Measurements from ENCODE around the gene DTNB. TPM values are rescaled to one million over a fixed set of nuclear protein-coding genes. Genes with fewer than 3 reads are reported as not detected.

The DTNB gene
- polyA plus RNA-seq, 4 donors = 11.8 to 23.8 (median 19.2) TPM

- peak; percentile 56 to 77 (median 68) for DNase-seq (ENCODE audit: low read depth in 4 of 4, low spot score in 3 of 4)
Observed at GRCh38 chr2:25376750-25377621, 296.4 kb downstream of the DTNB start.

- DNase-seq (ENCODE audit: low read depth in 4 of 4, low spot score in 3 of 4) = no peak
Observed at GRCh38 chr2:25375989-25376545, 297.3 kb downstream of the DTNB start.

- DNase-seq (ENCODE audit: low read depth in 4 of 4, low spot score in 3 of 4) = no peak
Observed at GRCh38 chr2:25375371-25375988, 297.9 kb downstream of the DTNB start.

- no peak for DNase-seq (ENCODE audit: low read depth in 4 of 4, low spot score in 3 of 4)
Observed at GRCh38 chr2:25374827-25375226, 298.6 kb downstream of the DTNB start.

- DNase-seq (ENCODE audit: low read depth in 4 of 4, low spot score in 3 of 4) = no peak
Observed at GRCh38 chr2:25374411-25374810, 299.0 kb downstream of the DTNB start.

GRCh38 chr2:25373269-25373981, 300.0 kb downstream of the DTNB start:
- no peak for DNase-seq (ENCODE audit: low read depth in 4 of 4, low spot score in 3 of 4)

GRCh38 chr2:25372405-25373268, 300.7 kb downstream of the DTNB start:
- no peak for DNase-seq (ENCODE audit: low read depth in 4 of 4, low spot score in 3 of 4)

GRCh38 chr2:25371253-25372241, 301.8 kb downstream of the DTNB start:
- no peak for DNase-seq (ENCODE audit: low read depth in 4 of 4, low spot score in 3 of 4)

GRCh38 chr2:25369876-25370275, 303.5 kb downstream of the DTNB start:
- no peak for DNase-seq (ENCODE audit: low read depth in 4 of 4, low spot score in 3 of 4)

GRCh38 chr2:25369439-25369838, 303.9 kb downstream of the DTNB start:
- DNase-seq (ENCODE audit: low read depth in 4 of 4, low spot score in 3 of 4) = no peak

GRCh38 chr2:25368660-25369059, 304.7 kb downstream of the DTNB start:
- DNase-seq (ENCODE audit: low read depth in 4 of 4, low spot score in 3 of 4) = no peak

- no peak for DNase-seq (ENCODE audit: low read depth in 4 of 4, low spot score in 3 of 4)
Observed at GRCh38 chr2:25367296-25367695, 306.1 kb downstream of the DTNB start.

- no peak for DNase-seq (ENCODE audit: low read depth in 4 of 4, low spot score in 3 of 4)
Observed at GRCh38 chr2:25366629-25367028, 306.7 kb downstream of the DTNB start.

GRCh38 chr2:25365241-25365640, 308.1 kb downstream of the DTNB start:
- DNase-seq (ENCODE audit: low read depth in 4 of 4, low spot score in 3 of 4) = no peak

- no peak for DNase-seq (ENCODE audit: low read depth in 4 of 4, low spot score in 3 of 4)
Observed at GRCh38 chr2:25363733-25364132, 309.6 kb downstream of the DTNB start.

- DNase-seq (ENCODE audit: low read depth in 4 of 4, low spot score in 3 of 4) = no peak
Observed at GRCh38 chr2:25362434-25363145, 310.8 kb downstream of the DTNB start.

- peak; percentile 84 to 88 (median 85) for DNase-seq (ENCODE audit: low read depth in 4 of 4, low spot score in 3 of 4)
Observed at GRCh38 chr2:25362049-25362433, 311.3 kb downstream of the DTNB start.

- no peak for DNase-seq (ENCODE audit: low read depth in 4 of 4, low spot score in 3 of 4)
Observed at GRCh38 chr2:25361261-25362048, 311.9 kb downstream of the DTNB start.

Data from left renal pelvis (tissue), 4 donors.